Left lung (tissue), 10 donors: ENCODE results near the gene AGMO. TPM values are rescaled to one million over a fixed set of nuclear protein-coding genes. Genes with fewer than 3 reads are reported as not detected.

Experiments
- ATAC-seq: fragments of 200-7000 bp; cut with Tn5 transposase; one replicate; pipeline ENCODE4 v1.9.1; 2020; ENCODE audit warnings: moderate library complexity
- DNase-seq, 4 donors: peaks; one replicate each; pipeline ENCODE4 v3.0.0-alpha.2; 2013 to 2020
- H3K27ac ChIP-seq, 2 donors: fragments of 200-600 bp; sonication (generic) in 1 of 2; one replicate each; pipeline versions ENCODE4 v1.5.0 to v1.8.0; 2020 to 2021
- H3K27me3 ChIP-seq, 2 donors: fragments of 200-600 bp; sonication (generic) in 1 of 2; one replicate each; pipeline versions ENCODE4 v1.5.0 to v1.8.0; 2020 to 2021
- H3K36me3 ChIP-seq, 2 donors: fragments of 200-600 bp; sonication (generic) in 1 of 2; one replicate each; pipeline versions ENCODE4 v1.5.0 to v1.8.0; 2020 to 2021
- H3K4me1 ChIP-seq, 2 donors: fragments of 200-600 bp; one replicate each; pipeline ENCODE4 v1.8.0; 2021
- H3K4me3 ChIP-seq, 2 donors: fragments of 200-600 bp; sonication (generic) in 1 of 2; one replicate each; pipeline versions ENCODE4 v1.5.0 to v1.8.0; 2020 to 2021; ENCODE audit warnings: mild to moderate bottlenecking in 1 of 2
- H3K9me3 ChIP-seq, 2 donors: fragments of 200-600 bp; sonication (generic) in 1 of 2; one replicate each; pipeline versions ENCODE4 v1.5.0 to v1.8.0; 2020 to 2021
- intact Hi-C, 2 donors: fragments of 100-400 bp; cut with DNase I; formaldehyde crosslinking; loops; one replicate each; pipeline versions ENCODE4 v1.11.2 to v1.14.2; 2022
- polyA plus RNA-seq, 6 donors: library from polyadenylated mRNA; unstranded; fragments of 120-200 nt; gene quantifications; one replicate each; pipeline ENCODE4 v1.2.1, GENCODE V29; 2013; ENCODE audit not compliant: insufficient read length in 6 of 6
- total RNA-seq, 2 donors: library from RNA; stranded (reverse); fragmentation: NEBNext Ultra II Directional; extraction: Animal tissue kit (Norgen Biotek cat#: 25700); gene quantifications; one replicate each; pipeline ENCODE4 v1.2.1, GENCODE V29; 2021
- TF ChIP-seq, protein P1 (sequence below), 2 donors: fragments of 200-600 bp; sonication (generic) in 1 of 2; IDR thresholded peaks; one replicate each; pipeline versions ENCODE4 v1.5.0 to v1.8.0; 2021; ENCODE audit warnings: antibody characterized with exemption in 2 of 2
- donor health status: DM: no; HTN: yes; CAD: no.
- donor health status: DM: no; HTN: no; CAD: no.

Gene AGMO
- total and polyA plus RNA-seq, 8 donors = 0.32 to 0.85 (median 0.42) TPM

- TF ChIP-seq, protein P1, sequence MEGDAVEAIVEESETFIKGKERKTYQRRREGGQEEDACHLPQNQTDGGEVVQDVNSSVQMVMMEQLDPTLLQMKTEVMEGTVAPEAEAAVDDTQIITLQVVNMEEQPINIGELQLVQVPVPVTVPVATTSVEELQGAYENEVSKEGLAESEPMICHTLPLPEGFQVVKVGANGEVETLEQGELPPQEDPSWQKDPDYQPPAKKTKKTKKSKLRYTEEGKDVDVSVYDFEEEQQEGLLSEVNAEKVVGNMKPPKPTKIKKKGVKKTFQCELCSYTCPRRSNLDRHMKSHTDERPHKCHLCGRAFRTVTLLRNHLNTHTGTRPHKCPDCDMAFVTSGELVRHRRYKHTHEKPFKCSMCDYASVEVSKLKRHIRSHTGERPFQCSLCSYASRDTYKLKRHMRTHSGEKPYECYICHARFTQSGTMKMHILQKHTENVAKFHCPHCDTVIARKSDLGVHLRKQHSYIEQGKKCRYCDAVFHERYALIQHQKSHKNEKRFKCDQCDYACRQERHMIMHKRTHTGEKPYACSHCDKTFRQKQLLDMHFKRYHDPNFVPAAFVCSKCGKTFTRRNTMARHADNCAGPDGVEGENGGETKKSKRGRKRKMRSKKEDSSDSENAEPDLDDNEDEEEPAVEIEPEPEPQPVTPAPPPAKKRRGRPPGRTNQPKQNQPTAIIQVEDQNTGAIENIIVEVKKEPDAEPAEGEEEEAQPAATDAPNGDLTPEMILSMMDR (IDR thresholded peaks at IDR 0.05) = no peak
- intact Hi-C loops = no loop called here
Observed at GRCh38 chr7:15315678-15316077, 246.1 kb downstream of the AGMO start.

DNA sequence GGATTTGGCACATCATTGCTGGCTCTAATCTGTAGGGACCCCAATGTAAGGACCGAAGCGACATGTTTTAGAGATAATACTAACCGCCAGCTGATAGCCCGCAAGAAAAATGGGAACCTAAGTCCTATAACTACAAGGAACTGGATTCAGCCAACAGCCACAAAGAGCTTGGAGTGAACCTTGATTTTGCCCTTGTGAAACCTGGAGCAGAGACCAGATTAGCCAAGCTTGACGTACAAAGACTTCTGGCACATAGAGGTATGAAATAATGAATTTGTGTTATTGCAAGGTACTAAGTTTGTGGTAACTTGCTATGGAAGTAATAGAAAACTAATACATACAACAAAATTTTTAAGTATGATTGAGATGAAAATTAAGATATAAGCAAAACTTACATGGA is 246.9 kb downstream of the AGMO start:
- no peaks in the 10 kb centered on the region for H3K4me1 ChIP-seq
- TF ChIP-seq, protein P1 (IDR thresholded peaks at IDR 0.05) = no peak
- no peak overlapping the region for H3K4me3 ChIP-seq
- peaks cover 0 to 3% of the 10 kb centered on the region in 2 donors for H3K9me3 ChIP-seq
- no peaks in the 10 kb centered on the region for H3K36me3 ChIP-seq
- DNase-seq = no peak
- no peak for ATAC-seq
- intact Hi-C loops = no loop called here
- no peak overlapping the region for H3K27ac ChIP-seq
- H3K27me3 ChIP-seq = no peaks in the 10 kb centered on the region

More at GRCh38 chr7:15315678-15316077, 246.1 kb downstream of the AGMO start:
- no peak for DNase-seq
- no peaks in the 10 kb centered on the region for H3K36me3 ChIP-seq
- no peaks in the 10 kb centered on the region for H3K27me3 ChIP-seq
- H3K4me1 ChIP-seq = no peaks in the 10 kb centered on the region
- no peak overlapping the region for H3K27ac ChIP-seq
- H3K4me3 ChIP-seq = no peak overlapping the region
- ATAC-seq = no peak
- peaks cover 0 to 3% of the 10 kb centered on the region in 2 donors for H3K9me3 ChIP-seq

DNA sequence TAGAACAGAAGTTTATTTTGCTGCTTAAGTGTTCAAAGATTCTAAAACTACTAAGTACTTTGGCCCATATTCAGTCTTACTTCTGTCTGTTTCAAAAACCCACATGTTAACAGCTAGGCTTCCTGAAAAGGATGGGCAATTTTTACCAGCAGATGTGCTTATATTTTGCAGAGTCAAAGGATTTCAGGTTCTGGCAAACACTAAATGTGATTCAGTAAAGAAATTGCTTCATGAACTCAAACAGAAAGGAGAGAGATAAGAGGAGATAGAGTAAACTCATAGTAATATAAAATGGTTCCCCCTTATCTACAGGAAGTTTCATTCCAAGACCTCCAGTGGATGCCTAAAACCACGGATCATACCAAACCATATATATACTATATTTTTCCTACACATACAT is 248.5 kb downstream of the AGMO start:
- H3K27ac ChIP-seq = no peak overlapping the region
- H3K36me3 ChIP-seq = no peaks in the 10 kb centered on the region
- DNase-seq (no peak), ATAC-seq (no peak)
- peaks cover 0 to 3% of the 10 kb centered on the region in 2 donors for H3K9me3 ChIP-seq
- no peaks in the 10 kb centered on the region for H3K4me1 ChIP-seq
- TF ChIP-seq, protein P1 (IDR thresholded peaks at IDR 0.05) = no peak
- intact Hi-C loops = no loop called here
- H3K27me3 ChIP-seq = no peaks in the 10 kb centered on the region
- no peak overlapping the region for H3K4me3 ChIP-seq

DNA sequence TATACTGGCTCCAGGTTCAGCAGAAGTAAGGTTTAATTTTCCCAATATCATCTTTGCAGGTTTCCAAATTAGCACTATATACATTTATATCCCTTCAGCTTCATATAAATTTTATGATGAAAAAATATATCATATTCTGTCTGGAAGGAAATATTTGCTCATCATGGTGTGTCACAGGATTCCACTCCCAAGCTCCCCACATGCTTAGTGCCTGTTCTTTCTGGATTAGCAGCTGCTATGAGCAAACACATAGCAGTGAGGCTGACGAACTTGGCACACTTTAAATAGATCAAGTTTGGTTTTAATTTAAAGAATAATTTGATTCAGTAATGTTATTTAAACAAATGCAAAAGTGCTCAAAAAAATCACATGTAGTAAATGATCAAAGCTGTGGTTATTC is 251.9 kb downstream of the AGMO start:
- H3K9me3 ChIP-seq = peaks cover 0 to 3% of the 10 kb centered on the region in 2 donors
- ATAC-seq = no peak
- H3K27ac ChIP-seq = no peak overlapping the region
- H3K36me3 ChIP-seq = no peaks in the 10 kb centered on the region
- intact Hi-C loops = no loop called here
- no peaks in the 10 kb centered on the region for H3K27me3 ChIP-seq
- H3K4me3 ChIP-seq = no peak overlapping the region
- TF ChIP-seq, protein P1 (IDR thresholded peaks at IDR 0.05) = no peak
- no peak for DNase-seq
- H3K4me1 ChIP-seq = no peaks in the 10 kb centered on the region

GRCh38 chr7:15308821-15309220 is 253.0 kb downstream of the AGMO start:
- TF ChIP-seq, protein P1 (IDR thresholded peaks at IDR 0.05) = no peak
- DNase-seq (no peak), ATAC-seq (no peak)
- H3K27me3 ChIP-seq = no peaks in the 10 kb centered on the region
- H3K36me3 ChIP-seq = no peaks in the 10 kb centered on the region
- H3K27ac ChIP-seq = no peak overlapping the region
- H3K4me3 ChIP-seq = no peak overlapping the region
- peaks cover 0 to 3% of the 10 kb centered on the region in 2 donors for H3K9me3 ChIP-seq
- intact Hi-C loops = no loop called here
- no peaks in the 10 kb centered on the region for H3K4me1 ChIP-seq
